ENCODE results near the gene IQSEC1.

DNA sequence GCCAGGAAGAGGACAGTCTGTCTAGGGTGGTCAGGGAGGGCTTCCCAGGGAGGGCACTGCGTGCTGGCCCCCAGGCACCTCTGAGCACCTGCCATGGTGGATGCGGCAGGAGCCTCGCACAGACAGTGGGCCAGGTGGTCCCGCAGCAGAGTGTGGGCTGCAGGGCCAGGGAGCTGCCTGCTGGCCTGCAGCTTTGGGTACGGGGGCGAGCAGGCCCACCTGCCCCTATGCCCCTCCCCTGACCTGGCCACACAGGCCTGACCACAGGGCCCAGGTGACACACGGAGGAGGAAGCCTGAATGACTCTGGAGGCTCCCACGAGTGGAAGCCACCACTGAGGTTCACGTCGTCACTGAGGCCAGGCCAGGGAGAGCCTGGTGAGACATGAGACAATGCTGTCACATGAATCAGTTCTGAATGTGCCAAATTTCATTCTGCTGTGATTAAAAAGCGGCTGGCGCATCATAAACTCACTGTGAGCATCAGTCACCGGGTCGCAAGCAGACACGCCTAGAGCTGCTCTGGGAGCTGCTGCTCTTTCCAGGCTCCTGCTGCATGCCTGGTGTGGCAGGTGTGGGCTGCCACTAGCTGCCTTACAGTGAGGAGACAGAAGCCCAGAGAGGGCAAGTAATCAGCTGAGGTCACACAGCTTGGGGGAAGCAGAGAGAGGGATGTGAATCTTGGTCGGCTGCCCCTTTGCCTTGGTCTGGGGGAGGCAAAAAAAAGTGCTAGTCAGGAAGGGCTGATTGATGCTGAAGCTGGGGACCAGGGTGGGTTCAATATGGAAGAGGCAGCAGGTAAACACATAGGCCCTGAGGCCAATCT is 39.5 kb upstream of the IQSEC1 start:
- TF ChIP-seq, protein P1, sequence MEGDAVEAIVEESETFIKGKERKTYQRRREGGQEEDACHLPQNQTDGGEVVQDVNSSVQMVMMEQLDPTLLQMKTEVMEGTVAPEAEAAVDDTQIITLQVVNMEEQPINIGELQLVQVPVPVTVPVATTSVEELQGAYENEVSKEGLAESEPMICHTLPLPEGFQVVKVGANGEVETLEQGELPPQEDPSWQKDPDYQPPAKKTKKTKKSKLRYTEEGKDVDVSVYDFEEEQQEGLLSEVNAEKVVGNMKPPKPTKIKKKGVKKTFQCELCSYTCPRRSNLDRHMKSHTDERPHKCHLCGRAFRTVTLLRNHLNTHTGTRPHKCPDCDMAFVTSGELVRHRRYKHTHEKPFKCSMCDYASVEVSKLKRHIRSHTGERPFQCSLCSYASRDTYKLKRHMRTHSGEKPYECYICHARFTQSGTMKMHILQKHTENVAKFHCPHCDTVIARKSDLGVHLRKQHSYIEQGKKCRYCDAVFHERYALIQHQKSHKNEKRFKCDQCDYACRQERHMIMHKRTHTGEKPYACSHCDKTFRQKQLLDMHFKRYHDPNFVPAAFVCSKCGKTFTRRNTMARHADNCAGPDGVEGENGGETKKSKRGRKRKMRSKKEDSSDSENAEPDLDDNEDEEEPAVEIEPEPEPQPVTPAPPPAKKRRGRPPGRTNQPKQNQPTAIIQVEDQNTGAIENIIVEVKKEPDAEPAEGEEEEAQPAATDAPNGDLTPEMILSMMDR (IDR thresholded peaks at IDR 0.05; ENCODE audit: extremely low read depth in 1 of 2, insufficient read depth in 1 of 2, low read depth in 1 of 2, low read length in 2 of 2) = no peak
- TF ChIP-seq POLR2A (IDR thresholded peaks at IDR 0.05; ENCODE audit: low read depth, low read length) = no peak
- TF ChIP-seq, protein P2, sequence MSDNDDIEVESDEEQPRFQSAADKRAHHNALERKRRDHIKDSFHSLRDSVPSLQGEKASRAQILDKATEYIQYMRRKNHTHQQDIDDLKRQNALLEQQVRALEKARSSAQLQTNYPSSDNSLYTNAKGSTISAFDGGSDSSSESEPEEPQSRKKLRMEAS (IDR thresholded peaks at IDR 0.05; ENCODE audit: insufficient read depth, insufficient read length) = no peak
- TF ChIP-seq POLR2AphosphoS5 (IDR thresholded peaks at IDR 0.05; ENCODE audit: insufficient read depth, low read depth, low read length) = no peak
